NCI-H345 treated with DMSO at 0.1 percent for 48 hours (cell line): Measurements from ENCODE around the gene GPR108.

Experiments used
- DNase-seq: peaks from one replicate; lab custom pipeline; 2025; ENCODE audit not compliant: unreplicated experiment; lab: John Stamatoyannopoulos, UW

The GPR108 gene

GRCh38 chr19:6682607-6683128 is 54.7 kb downstream of the GPR108 start:
- DNase-seq: no peak

DNA sequence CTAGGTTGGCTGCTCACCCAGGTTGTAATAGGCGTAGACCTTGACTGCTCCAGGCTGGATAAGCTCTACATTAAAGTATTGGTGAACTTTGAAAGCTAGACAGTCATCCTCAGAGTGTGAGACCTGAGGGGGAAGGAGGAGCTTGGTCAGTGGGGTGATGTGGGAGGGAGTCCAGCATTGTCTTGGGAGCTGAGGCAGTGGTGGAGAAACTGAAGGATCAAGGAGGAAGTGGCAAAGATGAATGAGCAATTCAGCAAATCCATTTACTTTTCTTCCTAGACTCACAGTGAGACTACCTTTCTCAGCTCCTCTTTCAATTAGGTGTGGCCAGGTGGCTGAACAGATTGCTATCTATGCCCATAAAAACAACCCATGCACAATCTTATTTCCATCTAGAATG is 57.2 kb downstream of the GPR108 start:
- no peak for DNase-seq
